HG03175 (cell line): Measurements from ENCODE around the gene SH2D7.
A peak's percentile ranks its signal among the peaks of the same experiment; 100 is the strongest.

ENCODE experiments used
- ATAC-seq: cut with Tn5 transposase; IDR thresholded peaks from one replicate; pipeline ENCODE4 v1.9.1; 2021; ENCODE audit warnings: mild to moderate bottlenecking, moderate library complexity; ENCODE audit not compliant: unreplicated experiment

Gene SH2D7

DNA sequence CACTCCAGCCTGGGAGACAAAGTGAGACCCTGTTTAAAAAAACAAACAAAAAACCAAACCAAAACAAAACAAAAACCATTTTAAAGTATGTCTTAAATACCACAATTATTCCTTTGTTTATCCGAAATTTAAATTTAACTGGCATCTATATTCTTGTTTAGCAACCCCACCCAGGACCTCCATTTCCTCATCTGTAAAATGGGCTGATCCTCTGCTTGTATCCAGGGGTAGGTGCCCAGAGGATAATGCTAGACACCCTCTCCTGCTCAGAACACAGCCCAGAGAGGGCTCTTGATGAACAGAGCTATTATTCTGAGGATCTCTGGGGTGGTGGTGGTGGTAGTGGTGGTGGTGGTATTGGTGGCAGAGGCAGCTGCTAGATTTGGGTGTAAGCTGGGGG, 9.8 kb downstream of the SH2D7 start:
- ATAC-seq = no peak

DNA sequence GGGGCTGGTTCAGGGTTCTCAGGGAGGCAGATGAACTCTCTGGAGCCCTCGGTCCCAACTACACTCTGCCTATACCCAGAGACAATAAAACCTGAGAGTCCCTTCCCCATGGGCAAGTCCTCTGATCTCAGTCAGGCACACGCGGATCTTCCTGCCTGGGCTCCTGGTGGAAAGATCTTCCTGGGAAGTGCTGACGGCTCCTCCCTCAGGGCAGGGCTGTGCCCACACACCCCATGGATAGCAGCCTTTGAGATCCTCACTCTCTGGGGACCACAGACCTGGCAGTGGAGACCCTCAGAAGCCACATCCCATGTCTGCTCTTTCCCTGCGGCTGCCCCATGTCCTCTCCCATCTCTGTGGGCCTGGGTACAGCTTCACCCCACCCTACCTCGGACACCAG, 10.4 kb downstream of the SH2D7 start:
- ATAC-seq = no peak

GRCh38 chr15:78103406-78104118, 11.2 kb downstream of the SH2D7 start:
- peak; percentile 67 for ATAC-seq

DNA sequence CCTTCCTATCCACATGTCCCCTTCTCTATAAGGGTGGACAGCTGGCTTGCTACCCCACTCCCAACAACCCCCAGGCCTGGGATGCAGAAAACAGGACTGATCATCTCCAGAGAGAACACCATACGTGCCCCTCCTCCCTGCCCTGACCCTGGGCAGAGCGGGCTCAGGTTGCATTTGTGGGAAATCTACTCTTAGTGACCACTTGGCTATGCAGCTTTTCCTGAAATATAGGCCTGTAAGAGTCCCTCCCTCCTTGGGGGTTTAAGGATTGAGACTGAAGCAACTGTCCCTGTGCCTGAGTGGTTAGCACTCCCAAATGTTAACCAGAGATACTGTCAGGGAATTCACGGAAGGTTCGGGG, 11.7 kb downstream of the SH2D7 start:
- no peak for ATAC-seq

GRCh38 chr15:78104566-78105475, 12.5 kb downstream of the SH2D7 start:
- no peak for ATAC-seq

- no peak for ATAC-seq
Measured at GRCh38 chr15:78105476-78106241, 13.3 kb downstream of the SH2D7 start.

DNA sequence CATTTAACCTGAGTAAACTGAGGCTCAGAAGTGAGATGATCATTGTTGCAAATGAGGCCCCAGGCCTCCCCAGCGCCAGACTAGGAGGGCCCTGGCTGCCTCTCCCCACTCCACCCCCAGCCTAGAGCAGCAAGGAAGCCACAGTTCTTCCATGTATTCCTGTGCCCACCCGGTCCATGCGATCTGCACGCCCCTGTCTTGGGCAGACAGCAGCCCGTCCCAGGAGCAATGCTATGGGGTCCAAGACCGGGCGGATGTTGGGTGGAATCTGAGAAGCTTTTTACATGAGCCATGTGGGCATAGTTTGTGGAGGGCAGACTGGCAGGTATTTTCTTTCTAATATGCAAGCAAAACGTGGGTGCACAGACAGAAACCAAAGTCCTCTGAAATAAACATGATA, 15.1 kb downstream of the SH2D7 start:
- ATAC-seq = no peak

DNA sequence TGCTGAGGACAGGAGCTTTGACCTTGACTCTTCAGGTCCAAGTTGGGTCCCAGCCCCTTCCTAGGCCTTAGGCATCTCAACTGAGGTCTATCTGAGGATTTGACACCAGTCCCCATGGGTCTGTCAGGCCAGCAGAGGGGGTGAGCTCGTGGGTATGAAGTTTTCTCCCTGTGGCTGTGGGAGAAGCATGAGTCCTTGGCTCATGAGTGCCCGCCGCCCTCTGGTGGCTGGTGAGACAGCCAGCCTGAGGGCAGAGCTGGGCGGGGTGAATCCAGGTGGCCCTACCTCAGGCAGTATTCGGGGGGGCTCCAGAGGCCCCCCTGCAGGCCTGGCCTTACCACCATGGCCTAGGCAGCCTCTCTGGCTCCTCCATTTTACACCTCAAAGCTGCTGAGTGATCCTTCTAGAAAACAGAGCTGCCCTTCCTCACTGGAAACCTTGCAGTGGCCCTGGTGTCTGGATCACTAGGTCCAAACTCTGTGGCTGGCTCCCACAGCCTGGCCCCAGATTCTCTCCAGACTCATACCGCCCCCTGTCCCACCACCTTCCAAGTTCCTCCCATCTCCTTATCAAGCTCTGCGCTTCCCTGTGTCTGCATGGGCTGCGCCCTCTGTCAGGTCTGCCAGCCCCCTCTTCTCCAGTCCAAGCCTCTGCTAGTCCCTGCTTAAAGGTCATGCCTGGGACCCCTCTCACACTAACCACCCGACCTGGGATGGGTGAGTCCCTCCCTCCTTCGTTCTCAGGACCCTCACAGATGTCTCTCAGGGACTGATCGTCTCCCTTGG, 16.1 kb downstream of the SH2D7 start:
- peak; percentile 53 for ATAC-seq

DNA sequence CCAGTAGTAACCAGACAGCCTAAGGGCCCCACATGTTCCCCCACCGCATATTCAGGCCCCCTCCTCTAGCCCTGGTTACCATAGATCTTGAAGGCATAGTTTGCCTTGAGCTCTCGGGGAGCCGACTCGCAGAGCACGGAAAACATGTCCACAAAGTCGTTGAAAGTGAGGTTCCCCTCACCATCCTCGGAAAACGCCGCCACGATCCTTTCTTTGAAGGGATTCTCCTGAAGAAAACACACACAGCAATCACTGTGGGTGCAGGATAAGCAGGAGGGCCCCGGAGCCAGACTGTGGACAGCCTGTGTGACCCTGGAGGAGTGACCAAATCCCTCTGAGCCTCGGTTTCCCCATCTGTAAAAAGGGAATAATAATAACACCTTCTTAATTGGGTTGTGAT, 16.8 kb downstream of the SH2D7 start:
- no peak for ATAC-seq

- ATAC-seq = no peak
Measured at GRCh38 chr15:78110096-78110495, 17.7 kb downstream of the SH2D7 start.

- ATAC-seq = no peak
Measured at GRCh38 chr15:78110916-78111475, 18.6 kb downstream of the SH2D7 start.

- ATAC-seq = no peak
Measured at GRCh38 chr15:78111788-78112187, 19.4 kb downstream of the SH2D7 start.

DNA sequence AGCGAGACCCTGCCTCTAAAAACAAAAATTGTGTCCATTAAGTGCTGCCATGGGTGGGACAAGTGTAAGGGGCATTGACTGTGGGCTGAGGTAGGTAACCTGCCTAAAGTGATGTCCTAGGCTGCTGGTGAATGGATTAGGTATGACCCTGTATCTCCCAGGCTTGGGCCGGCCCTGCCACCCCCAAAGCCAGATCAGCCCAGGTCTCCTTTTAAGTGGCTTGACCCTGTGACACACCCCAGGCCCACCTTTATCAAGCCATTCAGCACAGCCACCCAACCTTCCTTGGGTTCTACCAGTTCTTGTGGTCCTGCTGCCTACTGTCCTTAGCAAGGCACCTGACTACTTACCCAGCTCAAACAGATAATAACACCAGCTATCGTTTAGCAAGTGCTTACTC, 20.2 kb downstream of the SH2D7 start:
- ATAC-seq = no peak

- ATAC-seq = no peak
Measured at GRCh38 chr15:78120523-78120922, 28.2 kb downstream of the SH2D7 start.

DNA sequence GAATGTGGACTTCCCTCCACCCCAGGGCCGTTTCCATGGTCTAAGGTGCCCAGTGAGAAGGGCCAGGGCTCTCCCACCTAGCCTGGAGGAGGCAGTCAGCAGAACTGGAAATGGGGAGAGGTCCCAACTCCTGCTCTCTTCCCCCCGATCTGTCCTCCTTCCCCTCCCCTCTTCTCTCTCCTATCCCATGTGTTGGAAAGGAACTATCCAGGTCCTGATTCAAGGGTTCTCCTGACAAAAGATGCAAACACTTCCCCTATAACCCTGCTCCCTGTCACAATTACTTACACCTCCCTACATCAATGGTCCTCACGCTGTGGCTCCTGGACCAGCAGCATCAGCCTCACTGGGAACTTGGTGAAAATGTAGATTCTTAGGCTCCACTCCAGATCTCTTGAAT, 32.9 kb downstream of the SH2D7 start:
- no peak for ATAC-seq

DNA sequence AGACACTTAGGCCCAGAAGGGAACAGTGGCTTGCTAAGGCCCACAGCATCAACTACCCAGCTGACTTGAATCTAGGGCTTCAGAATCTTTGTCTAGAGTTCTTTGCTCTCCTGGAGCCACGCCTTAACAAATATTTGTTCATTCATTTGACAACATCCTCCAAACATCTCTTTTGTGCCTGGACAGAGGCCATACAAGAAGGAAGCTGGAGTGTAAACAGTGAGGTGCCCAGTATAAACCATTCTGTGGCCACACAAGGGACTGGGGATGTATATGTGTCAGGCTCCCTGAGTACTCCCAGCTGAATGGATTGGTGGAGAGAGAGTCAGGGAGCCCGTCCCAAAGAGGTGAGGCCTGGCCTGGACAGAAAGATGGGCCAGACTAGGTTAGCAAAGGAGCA, 35.5 kb downstream of the SH2D7 start:
- ATAC-seq = no peak

- ATAC-seq = no peak
Measured at GRCh38 chr15:78129077-78129750, 36.9 kb downstream of the SH2D7 start.

DNA sequence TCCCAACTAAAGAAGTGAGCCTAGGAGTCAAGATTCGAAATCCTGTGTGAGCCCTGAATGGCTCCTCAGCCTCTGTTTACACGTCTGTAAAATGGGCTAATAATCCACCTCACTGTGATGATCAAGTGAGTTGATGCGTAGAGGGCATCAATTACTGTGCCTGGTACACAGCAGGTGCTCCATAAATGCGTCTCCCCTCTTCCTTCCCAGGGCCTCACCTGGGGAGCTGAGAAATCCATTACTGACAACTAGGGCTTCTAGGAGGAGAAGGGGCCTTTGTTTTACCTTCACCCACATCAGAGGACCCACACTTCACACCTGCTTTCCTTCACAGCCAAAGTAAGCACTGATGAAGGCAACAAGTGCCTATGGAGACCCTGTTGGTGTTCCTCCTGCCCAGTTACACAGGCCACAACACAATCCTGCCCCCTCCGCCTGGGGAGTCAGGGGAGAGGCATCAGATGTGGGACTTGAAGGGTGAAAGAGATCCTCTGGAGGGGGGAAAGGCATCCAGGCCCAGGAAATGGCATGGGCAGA, 37.5 kb downstream of the SH2D7 start:
- ATAC-seq = no peak

DNA sequence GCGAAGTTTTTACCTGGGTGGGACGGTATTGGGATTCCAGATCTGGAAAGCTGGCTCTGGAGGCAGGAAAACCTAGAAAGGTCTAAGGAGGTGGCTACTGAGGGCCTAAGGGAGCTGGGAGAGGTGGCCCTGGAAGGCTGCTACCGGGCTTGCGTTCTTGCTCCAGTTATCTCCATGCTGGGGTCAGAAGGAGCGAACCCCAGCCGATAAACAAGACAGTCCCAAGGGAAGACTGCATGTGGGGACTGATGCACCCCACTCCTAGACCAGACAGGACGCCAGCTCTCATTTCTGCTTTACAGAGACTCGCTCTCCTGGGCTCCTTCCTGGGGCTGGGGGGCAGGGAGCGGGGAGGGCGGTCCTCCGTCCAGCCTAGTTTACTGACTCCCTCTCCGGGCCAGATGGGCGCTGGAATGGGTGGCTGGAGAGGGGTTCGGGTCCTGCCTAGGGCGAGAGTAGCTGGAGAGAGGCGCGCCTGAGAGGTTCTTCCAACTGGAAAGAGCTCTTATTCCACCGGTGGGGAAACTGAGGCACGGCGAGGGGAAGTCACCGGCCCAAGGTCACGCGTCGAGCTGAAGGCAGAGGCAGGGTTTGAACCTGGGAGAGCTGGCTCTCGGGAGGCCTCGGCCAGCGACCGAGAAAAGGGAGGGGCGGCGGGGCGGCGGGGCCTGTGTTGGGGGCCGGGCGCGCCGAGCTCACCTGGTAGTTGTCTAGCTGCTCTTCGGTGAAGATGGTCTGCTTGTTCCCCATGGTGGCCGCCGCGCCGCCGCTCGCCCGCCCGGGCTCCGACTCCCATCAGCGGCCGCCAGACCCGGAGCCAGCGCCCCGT, 38.3 kb downstream of the SH2D7 start:
- ATAC-seq = peak; percentile 37
